Activated CD8-positive, alpha-beta memory T cell treated with anti-CD3 and anti-CD28 coated beads, Interleukin-2, amount 50 U/mL, for 1 hour (primary cell): ENCODE measurements around the gene OR6J1.
A peak's percentile ranks its signal among the peaks of the same experiment; 100 is the strongest.
"Not testable (repeated sequence)": the region's sequence is repeated elsewhere in the genome, so short reads cannot be mapped to it uniquely, and the experiment has no call there.

ENCODE experiments used
- DNase-seq: peaks from one replicate; pipeline ENCODE4 v3.0.0-alpha.2; 2020; ENCODE audit errors: extremely low read depth

The OR6J1 gene

GRCh38 chr14:22644305-22644635 lies at the start of gene OR6J1:
Gene OR6J1 (minus strand): TSS chr14:22644352. CDS start chr14:22634811, 9,541 bp downstream.
- no peak for DNase-seq

DNA sequence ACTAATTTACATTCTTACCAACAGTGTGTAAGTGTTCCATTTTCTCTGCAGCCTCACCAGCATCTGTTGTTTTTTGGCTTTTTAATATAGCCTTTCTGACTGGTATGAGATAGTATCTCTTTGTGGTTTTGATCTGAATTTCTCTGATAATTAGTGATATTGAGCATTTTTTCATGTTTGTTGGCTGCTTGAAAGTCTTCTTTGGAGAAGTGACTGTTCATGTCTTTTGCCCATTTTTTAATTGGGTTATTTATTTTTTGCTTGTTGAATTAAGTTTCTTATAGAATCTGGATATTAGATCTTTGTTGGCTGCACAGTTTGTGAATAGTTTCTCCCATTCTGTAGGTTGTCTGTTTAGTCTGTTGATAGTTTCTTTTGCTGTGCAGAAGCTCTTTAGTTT lies 48.0 kb upstream of the OR6J1 start:
- DNase-seq, result no peak

DNA sequence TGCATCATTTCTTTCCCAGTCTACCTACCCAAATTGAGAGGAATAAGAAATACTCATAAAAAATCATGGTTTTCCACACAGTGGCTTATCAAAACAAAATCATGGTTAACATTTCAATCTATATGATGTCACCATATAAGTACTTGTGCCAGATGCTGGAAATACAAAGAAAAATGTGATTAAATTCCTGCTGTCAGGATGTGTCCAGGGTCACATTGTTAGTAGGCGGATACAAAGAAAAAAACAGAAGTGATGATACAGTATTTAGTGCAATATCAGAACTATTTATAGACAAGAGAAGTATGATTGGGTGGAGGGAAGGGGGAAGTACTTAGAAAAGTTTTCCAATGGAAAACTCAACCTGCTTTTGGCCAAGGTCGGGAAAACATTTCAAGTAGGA lies 47.0 kb upstream of the OR6J1 start:
- no peak for DNase-seq

GRCh38 chr14:22689199-22689598 lies 45.0 kb upstream of the OR6J1 start:
- no peak for DNase-seq

DNA sequence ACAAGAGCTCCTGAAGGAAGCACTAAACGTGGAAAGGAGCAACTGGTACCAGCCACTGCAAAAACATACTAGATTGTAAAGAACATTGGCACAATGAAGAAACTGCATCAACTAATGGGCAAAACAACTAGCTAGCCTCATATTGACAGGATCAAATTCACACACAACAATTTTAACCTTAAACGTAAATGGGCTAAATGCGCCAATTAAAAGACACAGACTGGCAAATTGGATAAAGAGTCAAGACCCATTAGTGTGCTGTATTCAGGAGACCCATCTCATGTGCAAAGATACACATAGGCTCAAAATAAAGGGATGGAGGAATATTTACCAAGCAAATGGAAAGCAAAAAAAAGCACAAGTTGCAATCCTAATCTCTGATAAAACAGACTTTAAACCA lies 43.8 kb upstream of the OR6J1 start:
- DNase-seq, result not testable (repeated sequence)

- DNase-seq, result not testable (repeated sequence)
These were observed 42.0 kb upstream of the OR6J1 start for GRCh38 chr14:22686176-22686611.

GRCh38 chr14:22685467-22685866 lies 41.3 kb upstream of the OR6J1 start:
- no peak for DNase-seq

DNA sequence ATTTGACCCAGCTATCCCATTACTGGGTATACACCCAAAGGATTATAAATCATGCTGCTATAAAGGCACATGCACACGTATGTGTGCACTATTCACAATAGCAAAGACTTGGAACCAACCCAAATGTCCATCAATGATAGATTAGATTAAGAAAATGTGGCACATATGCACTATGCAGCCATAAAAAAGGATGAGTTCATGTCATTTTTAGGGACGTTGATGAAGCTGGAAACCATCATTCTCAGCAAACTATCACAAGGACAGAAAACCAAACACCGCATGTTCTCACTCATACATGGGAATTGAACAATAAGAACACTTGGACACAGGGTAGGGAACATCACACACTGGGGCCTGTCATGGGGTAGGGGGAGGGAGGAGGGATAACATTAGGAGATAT lies 39.3 kb upstream of the OR6J1 start:
- DNase-seq, result not testable (repeated sequence)

DNA sequence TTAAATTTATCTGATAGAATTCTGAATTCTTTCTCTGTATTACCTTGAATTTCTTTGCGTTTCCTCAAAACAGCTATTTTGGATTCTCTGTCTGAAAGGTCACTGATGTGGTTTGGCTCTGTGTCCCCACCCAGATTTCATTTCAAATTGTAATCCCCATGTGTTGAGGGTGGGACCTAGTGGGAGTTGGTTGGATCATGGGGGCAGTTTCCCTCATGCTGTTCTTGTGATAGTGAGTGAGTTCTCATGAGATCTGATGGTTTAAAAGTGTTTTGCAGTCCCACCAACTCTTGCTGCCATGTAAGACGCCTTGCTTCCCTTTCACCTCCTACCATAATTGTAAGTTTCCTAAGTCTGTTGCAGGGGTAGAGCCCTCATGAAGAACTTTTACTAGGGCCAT lies 34.1 kb upstream of the OR6J1 start:
- no peak for DNase-seq

- not testable (repeated sequence) for DNase-seq
These were observed 33.4 kb upstream of the OR6J1 start for GRCh38 chr14:22677551-22677950.

- no peak for DNase-seq
These were observed 27.5 kb upstream of the OR6J1 start for GRCh38 chr14:22671622-22672021.

DNA sequence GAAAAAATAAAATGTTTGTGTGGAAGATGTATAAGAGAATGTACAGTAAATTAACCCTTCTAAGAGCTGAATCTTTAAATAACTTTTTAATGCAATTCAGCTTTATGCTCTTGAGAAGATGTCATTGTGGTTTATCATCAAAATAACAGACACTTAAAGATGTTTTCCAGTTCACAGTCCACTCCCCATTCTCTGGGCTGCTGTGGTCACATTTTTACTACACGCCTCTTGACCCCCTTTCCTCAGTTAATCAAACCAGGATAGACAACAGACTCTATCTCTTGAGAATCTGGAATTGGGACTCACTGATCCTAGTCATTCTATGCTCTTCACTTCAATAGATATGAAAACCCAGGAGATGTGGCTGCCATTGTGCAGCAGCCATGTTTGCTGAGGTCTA lies 24.7 kb upstream of the OR6J1 start:
- DNase-seq, result no peak

- DNase-seq, result no peak
These were observed 24.3 kb upstream of the OR6J1 start for GRCh38 chr14:22668417-22668816.

DNA sequence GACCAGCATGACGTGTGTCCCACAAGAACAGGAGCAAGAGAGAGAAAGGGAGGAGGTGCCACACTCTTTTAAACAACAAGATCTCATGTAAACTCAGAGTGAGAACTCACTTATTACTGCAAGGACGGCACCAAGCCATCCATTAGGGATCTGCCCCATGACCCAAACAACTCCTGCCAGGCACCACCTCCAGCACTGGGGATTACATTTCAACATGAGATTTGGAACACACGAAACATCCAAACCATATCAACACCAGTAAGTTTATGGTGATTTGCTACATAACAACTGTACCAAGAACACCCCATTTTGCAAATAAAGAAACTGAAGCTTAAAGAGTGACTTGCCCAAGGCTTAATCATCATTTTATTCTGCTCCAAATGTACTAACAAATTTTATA lies 23.7 kb upstream of the OR6J1 start:
- DNase-seq, result no peak

DNA sequence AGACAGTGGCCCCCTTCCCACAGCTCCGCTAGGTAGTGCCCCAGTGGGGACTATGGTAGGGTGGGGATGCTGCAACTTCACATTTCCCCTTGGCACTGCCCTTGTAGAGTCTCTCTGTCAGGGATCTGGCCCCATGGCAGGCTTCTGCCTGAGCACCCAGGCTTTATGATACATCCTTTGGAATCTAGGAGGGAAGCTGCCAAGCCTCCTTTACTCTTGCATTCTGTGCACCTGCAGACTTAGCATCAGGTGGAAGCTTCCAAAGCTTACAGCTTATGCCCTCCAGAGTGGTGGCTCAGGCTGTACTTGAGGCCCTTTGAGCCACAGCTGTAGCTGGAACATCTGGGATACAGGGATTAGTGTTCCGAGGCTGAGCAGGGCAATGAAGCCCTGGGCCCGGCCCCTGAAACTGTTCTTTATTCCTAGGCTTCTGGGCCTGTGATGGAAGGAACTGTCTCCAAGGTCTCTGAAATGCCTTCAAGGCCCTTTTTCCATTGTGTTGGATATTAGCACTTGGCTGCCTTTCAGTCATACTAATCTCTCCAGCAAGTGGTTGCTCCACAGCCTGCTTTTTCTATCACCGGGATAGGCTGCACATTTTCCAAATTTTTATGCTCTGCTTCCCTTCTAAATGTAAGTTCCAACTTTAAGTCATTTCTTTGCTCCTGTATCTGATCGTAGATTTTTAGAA lies 22.2 kb upstream of the OR6J1 start:
- DNase-seq, result no peak

- no peak for DNase-seq
These were observed 20.1 kb upstream of the OR6J1 start for GRCh38 chr14:22664261-22664660.

DNA sequence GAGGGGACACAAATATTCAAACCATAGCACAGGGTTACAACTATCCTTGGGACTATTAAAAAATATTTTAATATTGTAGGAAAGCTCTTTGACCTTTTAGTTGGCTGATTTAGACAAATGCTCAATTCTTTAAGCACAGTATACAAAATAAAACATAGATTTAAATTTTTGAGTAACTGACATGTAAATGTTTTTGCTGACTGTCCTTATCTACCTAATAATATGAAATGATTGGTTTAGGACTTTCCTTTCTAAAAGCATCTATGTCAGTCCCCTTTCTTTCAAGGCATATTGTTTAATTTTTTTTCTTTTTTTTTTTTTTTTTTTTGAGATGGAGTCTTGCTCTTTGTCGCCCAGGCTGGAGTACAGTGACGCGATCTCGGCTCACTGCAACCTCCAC lies 16.5 kb upstream of the OR6J1 start:
- DNase-seq, result no peak

DNA sequence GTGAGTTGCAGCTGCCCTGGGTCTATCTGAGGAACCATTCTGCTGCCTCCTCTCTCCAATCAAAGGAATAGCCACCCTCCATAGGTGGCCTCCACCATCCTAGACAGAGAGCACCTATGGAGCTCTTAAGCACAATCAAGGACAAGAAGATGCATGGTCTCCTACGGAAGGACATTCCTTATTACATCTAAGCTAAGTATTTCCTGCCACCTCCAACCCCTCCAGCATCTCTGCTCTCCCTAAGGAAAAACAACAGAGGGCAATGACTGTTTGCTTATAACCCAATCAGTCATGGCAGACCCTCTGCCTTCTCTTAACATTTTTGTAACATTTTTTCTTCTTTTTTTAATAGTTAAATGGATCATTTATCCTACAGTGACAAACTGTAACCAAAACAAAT lies 14.8 kb upstream of the OR6J1 start:
- DNase-seq, result no peak

DNA sequence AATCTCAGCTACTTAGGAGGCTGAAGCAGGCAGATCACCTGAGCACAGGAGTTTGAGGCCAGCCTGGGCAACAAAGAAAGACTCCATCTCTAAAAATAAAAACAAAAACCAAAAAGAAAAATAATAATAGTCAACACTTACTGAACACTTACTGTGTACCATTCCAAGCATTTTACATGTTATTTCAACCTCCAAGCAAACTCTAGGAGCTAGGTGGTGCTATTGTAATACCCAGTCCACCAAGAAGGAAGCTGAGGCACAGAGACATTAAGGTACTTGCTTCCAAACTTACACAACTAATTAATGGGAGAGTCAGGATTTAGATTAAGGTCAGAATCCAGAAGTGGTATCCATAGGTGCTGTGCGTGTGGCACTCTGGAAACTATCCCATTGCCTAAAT lies 13.7 kb upstream of the OR6J1 start:
- no peak for DNase-seq

DNA sequence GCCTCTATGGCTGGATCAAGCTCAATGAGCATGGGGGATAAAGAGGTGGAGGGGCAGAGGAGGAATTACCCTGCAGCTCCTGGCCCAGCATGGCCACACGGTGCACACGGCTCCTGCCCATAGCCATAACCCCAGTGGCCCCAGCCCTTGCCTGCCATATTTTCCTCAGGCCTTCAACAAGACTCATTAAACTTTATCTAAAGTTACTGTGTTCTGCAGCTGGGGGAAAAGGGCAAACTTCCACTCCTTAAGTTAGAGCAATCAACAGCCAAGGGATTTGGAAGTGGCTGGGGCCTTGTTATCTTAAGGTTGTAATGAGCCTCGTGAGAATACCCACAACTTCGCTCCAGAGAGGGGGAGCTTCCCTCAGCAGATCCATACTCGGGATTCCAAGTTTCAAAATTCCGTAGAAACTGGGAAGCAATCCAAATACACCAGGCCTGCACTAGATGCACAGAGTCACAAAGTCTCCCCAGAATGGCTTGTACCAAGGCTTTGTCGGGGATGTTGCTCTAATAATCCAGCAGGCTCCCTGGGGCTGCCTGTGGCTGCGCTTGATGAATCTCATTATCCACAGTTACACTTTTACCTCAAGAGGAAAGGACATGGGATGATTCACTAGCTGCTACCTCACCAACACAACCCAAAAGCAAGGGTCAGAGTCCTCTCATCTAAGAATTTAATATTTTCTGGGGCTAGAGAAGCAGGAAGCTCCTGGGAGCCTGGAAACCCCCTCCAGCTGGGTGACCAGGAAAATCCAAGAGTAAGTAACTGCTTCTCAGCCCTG lies 13.0 kb upstream of the OR6J1 start:
- DNase-seq, result no peak

- no peak for DNase-seq
These were observed 12.1 kb upstream of the OR6J1 start for GRCh38 chr14:22656226-22656625.

- DNase-seq, result peak; percentile 7
These were observed 9.0 kb upstream of the OR6J1 start for GRCh38 chr14:22653012-22653621.

GRCh38 chr14:22651586-22651985 lies 7.4 kb upstream of the OR6J1 start:
- DNase-seq, result no peak
